H9 (cell line): Measurements from ENCODE around the gene ZDHHC3. TPM values are rescaled to one million over a fixed set of nuclear protein-coding genes. Genes with fewer than 3 reads are reported as not detected.
A peak's percentile ranks its signal among the peaks of the same experiment; 100 is the strongest.

Experiments
- DNase-seq: peaks from one replicate; pipeline ENCODE4 v3.0.0-alpha.2; 2017
- H2AFZ ChIP-seq: one replicate; pipeline ENCODE4 v1.6.1; 2013; ENCODE audit warnings: mild to moderate bottlenecking, low read length, control low read depth, moderate library complexity
- H2AK5ac ChIP-seq: 2 replicates; pipeline ENCODE4 v1.6.1; 2013; ENCODE audit warnings: low read length, control low read depth, mixed read lengths; ENCODE audit not compliant: insufficient read length
- H2BK120ac ChIP-seq: one replicate; pipeline ENCODE4 v1.6.1; 2013; ENCODE audit warnings: low read depth, mild to moderate bottlenecking, low read length, control low read depth, inconsistent platforms; ENCODE audit not compliant: poor library complexity, severe bottlenecking
- H2BK12ac ChIP-seq: 2 replicates; pipeline ENCODE4 v1.6.1; 2013; ENCODE audit warnings: low read length, control low read depth, mixed read lengths, low read depth; ENCODE audit not compliant: insufficient read length
- H2BK15ac ChIP-seq: 2 replicates; pipeline ENCODE4 v1.6.1; 2013; ENCODE audit warnings: low read depth, low read length, control low read depth
- H2BK20ac ChIP-seq: one replicate; pipeline ENCODE4 v1.6.1; 2013; ENCODE audit warnings: low read depth, mild to moderate bottlenecking, low read length, control low read depth, inconsistent platforms; ENCODE audit not compliant: poor library complexity, severe bottlenecking
- H2BK5ac ChIP-seq: 2 replicates; pipeline ENCODE4 v1.6.1; 2013; ENCODE audit warnings: low read length, control low read depth, mixed read lengths; ENCODE audit not compliant: insufficient read length
- H3K14ac ChIP-seq: 2 replicates; pipeline ENCODE4 v1.6.1; 2013; ENCODE audit warnings: low read length, control low read depth; ENCODE audit not compliant: insufficient read depth
- H3K18ac ChIP-seq: 2 replicates; pipeline ENCODE4 v1.6.1; 2013; ENCODE audit warnings: low read depth, mild to moderate bottlenecking, mixed read lengths, low read length, control low read depth; ENCODE audit not compliant: insufficient read length
- H3K23ac ChIP-seq: 2 replicates; pipeline ENCODE4 v1.6.1; 2013; ENCODE audit warnings: low read length, control low read depth, mixed read lengths, low read depth; ENCODE audit not compliant: insufficient read length
- H3K23me2 ChIP-seq: 2 replicates; pipeline ENCODE4 v1.6.1; 2013; ENCODE audit warnings: low read depth, mild to moderate bottlenecking, mixed read lengths, low read length, control low read depth; ENCODE audit not compliant: insufficient read length, poor library complexity, severe bottlenecking
- H3K27ac ChIP-seq: 2 replicates; pipeline ENCODE4 v1.5.1; 2013; ENCODE audit warnings: low read length, control low read depth, mixed read lengths, low read depth; ENCODE audit not compliant: insufficient read length
- H3K27me3 ChIP-seq: 2 replicates; pipeline ENCODE4 v1.6.1; 2013; ENCODE audit warnings: low read length, control low read depth, inconsistent platforms; ENCODE audit not compliant: insufficient read depth
- H3K4ac ChIP-seq: 2 replicates; pipeline ENCODE4 v1.6.1; 2013; ENCODE audit warnings: low read depth, mild to moderate bottlenecking, control low read depth, inconsistent platforms, low read length, moderate library complexity
- H3K4me1 ChIP-seq: 2 replicates; pipeline ENCODE4 v1.6.1; 2013; ENCODE audit warnings: low read length, control low read depth, inconsistent platforms; ENCODE audit not compliant: insufficient read depth
- H3K4me2 ChIP-seq: 2 replicates; pipeline ENCODE4 v1.6.1; 2013; ENCODE audit warnings: low read length, control low read depth, mixed read lengths; ENCODE audit not compliant: insufficient read length, insufficient read depth
- H3K56ac ChIP-seq: 2 replicates; pipeline ENCODE4 v1.6.1; 2013; ENCODE audit warnings: low read depth, mild to moderate bottlenecking, mixed read lengths, low read length, control low read depth; ENCODE audit not compliant: insufficient read length
- H3K79me1 ChIP-seq: 2 replicates; pipeline ENCODE4 v1.6.1; 2013; ENCODE audit warnings: low read depth, mild to moderate bottlenecking, moderate library complexity, low read length, control low read depth, inconsistent platforms; ENCODE audit not compliant: insufficient read depth, poor library complexity, severe bottlenecking
- H3K79me2 ChIP-seq: 2 replicates; pipeline ENCODE4 v1.6.1; 2013; ENCODE audit warnings: low read length, control low read depth, inconsistent platforms; ENCODE audit not compliant: insufficient read depth
- H3K9ac ChIP-seq: 2 replicates; pipeline ENCODE4 v1.6.1; 2013; ENCODE audit warnings: low read length, control low read depth, mixed read lengths; ENCODE audit not compliant: insufficient read length; ENCODE audit errors: extremely low read depth
- H3K9me3 ChIP-seq: one replicate; pipeline ENCODE4 v1.6.1; 2013; ENCODE audit warnings: low read depth, low read length, inconsistent platforms; ENCODE audit not compliant: control insufficient read depth
- H3T11ph ChIP-seq: one replicate; pipeline ENCODE4 v1.6.1; 2013; ENCODE audit warnings: mild to moderate bottlenecking, low read length, control low read depth, inconsistent platforms
- H4K20me1 ChIP-seq: one replicate; pipeline ENCODE4 v1.6.1; 2013; ENCODE audit not compliant: control insufficient read depth, insufficient read length, insufficient read depth
- H4K5ac ChIP-seq: 2 replicates; pipeline ENCODE4 v1.6.1; 2013; ENCODE audit warnings: low read depth, mild to moderate bottlenecking, mixed read lengths, low read length, control low read depth; ENCODE audit not compliant: insufficient read length
- H4K8ac ChIP-seq: replicated peaks from 2 replicates; pipeline ENCODE4 v1.6.1; 2013; ENCODE audit warnings: low read length, control low read depth, mixed read lengths, low read depth; ENCODE audit not compliant: insufficient read length
- H4K91ac ChIP-seq: 2 replicates; pipeline ENCODE4 v1.6.1; 2013; ENCODE audit warnings: low read depth, mild to moderate bottlenecking, moderate library complexity, mixed read lengths, low read length, control low read depth; ENCODE audit not compliant: insufficient read length
- H3K27ac Mint-ChIP-seq, 3 experiments: 2 replicates in 2 of 3; 3 replicates in 1 of 3; pipeline ENCODE4 v1.8.0; 2020 to 2021; ENCODE audit warnings: mixed read lengths in 3 of 3, mild to moderate bottlenecking in 1 of 3, moderate library complexity in 1 of 3
- H3K27me3 Mint-ChIP-seq: 2 replicates; pipeline ENCODE4 v1.8.0; 2021; ENCODE audit warnings: low read depth, mild to moderate bottlenecking, moderate library complexity, mixed read lengths
- H3K36me3 Mint-ChIP-seq, 3 experiments: 2 replicates in 2 of 3; 3 replicates in 1 of 3; pipeline ENCODE4 v1.8.0; 2020 to 2021; ENCODE audit warnings: low read depth in 3 of 3, mixed read lengths in 3 of 3; ENCODE audit not compliant: insufficient read depth in 1 of 3
- H3K4me1 Mint-ChIP-seq, 2 experiments: 2 replicates each; pipeline ENCODE4 v1.8.0; 2020; ENCODE audit warnings: mixed read lengths in 2 of 2
- H3K4me3 Mint-ChIP-seq, 2 experiments: 2 replicates in 1 of 2; 3 replicates in 1 of 2; pipeline ENCODE4 v1.8.0; 2020 to 2021; ENCODE audit warnings: mild to moderate bottlenecking in 2 of 2, mixed read lengths in 2 of 2, moderate library complexity in 1 of 2
- H3K9me3 Mint-ChIP-seq, 2 experiments: 2 replicates in 1 of 2; 3 replicates in 1 of 2; pipeline ENCODE4 v1.8.0; 2020; ENCODE audit warnings: mild to moderate bottlenecking in 2 of 2, mixed read lengths in 2 of 2, moderate library complexity in 1 of 2
- WGBS: extraction: QIAGEN DNeasy Blood & Tissue Kit; methylation state at CpG from one replicate; pipeline ENCODE4 v1.1.7; 2013; ENCODE audit warnings: missing lambda C conversion rate, low lambda C conversion rate, mixed read lengths; ENCODE audit not compliant: insufficient read length; ENCODE audit errors: extremely low coverage; 5-methylcytosine and 5-hydroxymethylcytosine counted together
- total RNA-seq: library from RNA; stranded (reverse); gene quantifications from 2 replicates; pipeline ENCODE4 v1.2.1, GENCODE V29; 2021
- TF ChIP-seq, protein P1 (sequence below): fragments of 200-600 bp; sonication (generic); conservative IDR thresholded peaks from 3 replicates; pipeline ENCODE4 v1.8.0; 2021; ENCODE audit warnings: antibody characterized with exemption, mild to moderate bottlenecking

The ZDHHC3 gene
- total RNA-seq, 1 experiment from 2014 or later, result 71.3 TPM

DNA sequence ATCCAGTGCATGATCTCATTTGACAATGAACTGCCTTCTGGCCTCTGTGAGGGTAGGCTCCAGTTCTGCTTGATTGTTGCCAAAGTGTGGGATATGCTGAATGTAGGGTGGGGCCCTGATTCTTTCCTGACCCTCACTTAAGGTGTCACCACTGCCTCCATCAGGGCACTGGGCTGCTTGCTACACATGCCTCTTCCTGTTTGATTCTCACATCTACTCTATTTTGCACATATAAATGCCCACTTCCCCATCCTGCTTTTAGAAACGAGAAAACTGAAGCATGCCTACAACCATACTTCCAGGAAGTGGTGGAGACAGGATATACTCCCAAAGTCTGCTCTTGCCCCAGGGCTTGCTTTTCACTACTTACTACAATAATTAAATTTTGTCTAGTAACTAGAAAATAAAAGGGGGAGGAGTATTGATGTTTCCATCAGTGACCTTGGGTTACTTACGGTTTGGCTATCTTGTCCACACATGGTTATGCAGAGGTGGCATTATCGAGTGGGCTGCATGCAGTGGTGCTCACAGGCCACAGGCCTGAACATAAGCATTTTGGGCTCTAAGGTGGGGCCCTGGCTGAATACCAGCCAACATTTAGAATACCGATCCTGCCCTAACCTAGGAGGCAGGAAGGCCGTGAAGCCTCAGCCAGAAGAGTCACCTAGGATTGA lies 6.7 kb downstream of the ZDHHC3 start:
- no peak overlapping the region for H2BK5ac ChIP-seq
- no peak overlapping the region for H2AK5ac ChIP-seq
- 0 out of 7 replicates have a peak overlapping the region, but pooled peaks of 1 of the 3 experiments have one; percentile 81 for H3K27ac Mint-ChIP-seq
- no peak overlapping the region for H3K4ac ChIP-seq
- no peak overlapping the region for H2AFZ ChIP-seq
- H4K20me1 ChIP-seq, result no peaks in the 10 kb centered on the region
- H3K23me2 ChIP-seq, result no peaks in the 10 kb centered on the region
- no peak overlapping the region for H3K9ac ChIP-seq
- no peak overlapping the region for H2BK12ac ChIP-seq
- no peaks in the 10 kb centered on the region for H3K27me3 ChIP-seq
- H3K27me3 Mint-ChIP-seq, result no peaks in the 10 kb centered on the region
- no peak overlapping the region for H4K5ac ChIP-seq
- 0 out of 2 replicates have a peak, but pooled peaks cover 2% of the 10 kb centered on the region for H3K4me1 ChIP-seq
- H3K36me3 Mint-ChIP-seq, result no peaks in the 10 kb centered on the region; a peak in 1 of 7 replicates
- H3K79me1 ChIP-seq, result peaks cover 1% of the 10 kb centered on the region
- DNase-seq, result no peak
- no peak overlapping the region for H3K4me3 Mint-ChIP-seq
- TF ChIP-seq, protein P1, sequence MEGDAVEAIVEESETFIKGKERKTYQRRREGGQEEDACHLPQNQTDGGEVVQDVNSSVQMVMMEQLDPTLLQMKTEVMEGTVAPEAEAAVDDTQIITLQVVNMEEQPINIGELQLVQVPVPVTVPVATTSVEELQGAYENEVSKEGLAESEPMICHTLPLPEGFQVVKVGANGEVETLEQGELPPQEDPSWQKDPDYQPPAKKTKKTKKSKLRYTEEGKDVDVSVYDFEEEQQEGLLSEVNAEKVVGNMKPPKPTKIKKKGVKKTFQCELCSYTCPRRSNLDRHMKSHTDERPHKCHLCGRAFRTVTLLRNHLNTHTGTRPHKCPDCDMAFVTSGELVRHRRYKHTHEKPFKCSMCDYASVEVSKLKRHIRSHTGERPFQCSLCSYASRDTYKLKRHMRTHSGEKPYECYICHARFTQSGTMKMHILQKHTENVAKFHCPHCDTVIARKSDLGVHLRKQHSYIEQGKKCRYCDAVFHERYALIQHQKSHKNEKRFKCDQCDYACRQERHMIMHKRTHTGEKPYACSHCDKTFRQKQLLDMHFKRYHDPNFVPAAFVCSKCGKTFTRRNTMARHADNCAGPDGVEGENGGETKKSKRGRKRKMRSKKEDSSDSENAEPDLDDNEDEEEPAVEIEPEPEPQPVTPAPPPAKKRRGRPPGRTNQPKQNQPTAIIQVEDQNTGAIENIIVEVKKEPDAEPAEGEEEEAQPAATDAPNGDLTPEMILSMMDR, result no peak
- H4K91ac ChIP-seq, result no peak overlapping the region
- H2BK120ac ChIP-seq, result no peak overlapping the region
- H3K79me2 ChIP-seq, result peaks cover 8% of the 10 kb centered on the region; the same call in 1 of the 2 replicates
- H3K18ac ChIP-seq, result no peak overlapping the region
- peaks cover 1 to 10% of the 10 kb centered on the region in 2 experiments for H3K4me1 Mint-ChIP-seq
- no CpG with 5 or more reads among the region's 5 CpGs for WGBS
- H3K23ac ChIP-seq, result no peak overlapping the region
- no peak overlapping the region for H2BK15ac ChIP-seq
- H3K27ac ChIP-seq, result no peak overlapping the region
- no peaks in the 10 kb centered on the region for H3K9me3 Mint-ChIP-seq
- H2BK20ac ChIP-seq, result no peak overlapping the region
- no peak overlapping the region for H3K4me2 ChIP-seq
- H3T11ph ChIP-seq, result no peak overlapping the region
- H3K14ac ChIP-seq, result no peak overlapping the region
- H3K56ac ChIP-seq, result no peak overlapping the region
- no peaks in the 10 kb centered on the region for H3K9me3 ChIP-seq
- H4K8ac ChIP-seq, result no peak overlapping the region
